ENCODE results near the gene NHERF1. TPM values are rescaled to one million over a fixed set of nuclear protein-coding genes. Genes with fewer than 3 reads are reported as not detected.

NHERF1 gene
- total and polyA plus RNA-seq, 2 of the 13 experiments (the other 11 are each of a cell fraction or from before 2014, with no cell fraction given): 169 to 269 TPM

GRCh38 chr17:74763565-74764387, 15.3 kb downstream of the NHERF1 start (continued):
- TF ChIP-seq, protein P1, sequence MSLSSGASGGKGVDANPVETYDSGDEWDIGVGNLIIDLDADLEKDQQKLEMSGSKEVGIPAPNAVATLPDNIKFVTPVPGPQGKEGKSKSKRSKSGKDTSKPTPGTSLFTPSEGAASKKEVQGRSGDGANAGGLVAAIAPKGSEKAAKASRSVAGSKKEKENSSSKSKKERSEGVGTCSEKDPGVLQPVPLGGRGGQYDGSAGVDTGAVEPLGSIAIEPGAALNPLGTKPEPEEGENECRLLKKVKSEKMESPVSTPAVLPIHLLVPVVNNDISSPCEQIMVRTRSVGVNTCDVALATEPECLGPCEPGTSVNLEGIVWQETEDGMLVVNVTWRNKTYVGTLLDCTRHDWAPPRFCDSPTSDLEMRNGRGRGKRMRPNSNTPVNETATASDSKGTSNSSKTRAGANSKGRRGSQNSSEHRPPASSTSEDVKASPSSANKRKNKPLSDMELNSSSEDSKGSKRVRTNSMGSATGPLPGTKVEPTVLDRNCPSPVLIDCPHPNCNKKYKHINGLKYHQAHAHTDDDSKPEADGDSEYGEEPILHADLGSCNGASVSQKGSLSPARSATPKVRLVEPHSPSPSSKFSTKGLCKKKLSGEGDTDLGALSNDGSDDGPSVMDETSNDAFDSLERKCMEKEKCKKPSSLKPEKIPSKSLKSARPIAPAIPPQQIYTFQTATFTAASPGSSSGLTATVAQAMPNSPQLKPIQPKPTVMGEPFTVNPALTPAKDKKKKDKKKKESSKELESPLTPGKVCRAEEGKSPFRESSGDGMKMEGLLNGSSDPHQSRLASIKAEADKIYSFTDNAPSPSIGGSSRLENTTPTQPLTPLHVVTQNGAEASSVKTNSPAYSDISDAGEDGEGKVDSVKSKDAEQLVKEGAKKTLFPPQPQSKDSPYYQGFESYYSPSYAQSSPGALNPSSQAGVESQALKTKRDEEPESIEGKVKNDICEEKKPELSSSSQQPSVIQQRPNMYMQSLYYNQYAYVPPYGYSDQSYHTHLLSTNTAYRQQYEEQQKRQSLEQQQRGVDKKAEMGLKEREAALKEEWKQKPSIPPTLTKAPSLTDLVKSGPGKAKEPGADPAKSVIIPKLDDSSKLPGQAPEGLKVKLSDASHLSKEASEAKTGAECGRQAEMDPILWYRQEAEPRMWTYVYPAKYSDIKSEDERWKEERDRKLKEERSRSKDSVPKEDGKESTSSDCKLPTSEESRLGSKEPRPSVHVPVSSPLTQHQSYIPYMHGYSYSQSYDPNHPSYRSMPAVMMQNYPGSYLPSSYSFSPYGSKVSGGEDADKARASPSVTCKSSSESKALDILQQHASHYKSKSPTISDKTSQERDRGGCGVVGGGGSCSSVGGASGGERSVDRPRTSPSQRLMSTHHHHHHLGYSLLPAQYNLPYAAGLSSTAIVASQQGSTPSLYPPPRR (CRISPR knock-in tag; IDR thresholded peaks at IDR 0.05; ENCODE audit: borderline replicate concordance): peak; percentile 34; the same call in 1 of the 2 replicates
- TF ChIP-seq ZNF414 (CRISPR knock-in tag; IDR thresholded peaks at IDR 0.05) (peak; percentile 52; the same call in 1 of the 2 replicates), GRHL1 (CRISPR knock-in tag; conservative IDR thresholded peaks at IDR 0.05) (no peak), HDAC1 (CRISPR knock-in tag; IDR thresholded peaks at IDR 0.05) (peak; percentile 90), CBFB (CRISPR knock-in tag; IDR thresholded peaks at IDR 0.05) (no peak; the same call in 1 of the 2 replicates), ZMYM3 (CRISPR knock-in tag; IDR thresholded peaks at IDR 0.05) (peak; percentile 44), ARID3A (IDR thresholded peaks at IDR 0.05; ENCODE audit: low read depth, low read length) (0 out of 2 replicates have a peak, but pooled peaks have one; percentile 15), ZNF644 (CRISPR knock-in tag; IDR thresholded peaks at IDR 0.05; ENCODE audit: low read depth) (peak; percentile 28; the same call in 1 of the 2 replicates), MXD4 (CRISPR knock-in tag; IDR thresholded peaks at IDR 0.05) (peak; percentile 75; the same call in 1 of the 2 replicates)
- TF ChIP-seq, protein P2, sequence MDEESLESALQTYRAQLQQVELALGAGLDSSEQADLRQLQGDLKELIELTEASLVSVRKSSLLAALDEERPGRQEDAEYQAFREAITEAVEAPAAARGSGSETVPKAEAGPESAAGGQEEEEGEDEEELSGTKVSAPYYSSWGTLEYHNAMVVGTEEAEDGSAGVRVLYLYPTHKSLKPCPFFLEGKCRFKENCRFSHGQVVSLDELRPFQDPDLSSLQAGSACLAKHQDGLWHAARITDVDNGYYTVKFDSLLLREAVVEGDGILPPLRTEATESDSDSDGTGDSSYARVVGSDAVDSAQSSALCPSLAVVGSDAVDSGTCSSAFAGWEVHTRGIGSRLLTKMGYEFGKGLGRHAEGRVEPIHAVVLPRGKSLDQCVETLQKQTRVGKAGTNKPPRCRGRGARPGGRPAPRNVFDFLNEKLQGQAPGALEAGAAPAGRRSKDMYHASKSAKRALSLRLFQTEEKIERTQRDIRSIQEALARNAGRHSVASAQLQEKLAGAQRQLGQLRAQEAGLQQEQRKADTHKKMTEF (CRISPR knock-in tag; IDR thresholded peaks at IDR 0.05): peak; percentile 98
- TF ChIP-seq, protein P3, sequence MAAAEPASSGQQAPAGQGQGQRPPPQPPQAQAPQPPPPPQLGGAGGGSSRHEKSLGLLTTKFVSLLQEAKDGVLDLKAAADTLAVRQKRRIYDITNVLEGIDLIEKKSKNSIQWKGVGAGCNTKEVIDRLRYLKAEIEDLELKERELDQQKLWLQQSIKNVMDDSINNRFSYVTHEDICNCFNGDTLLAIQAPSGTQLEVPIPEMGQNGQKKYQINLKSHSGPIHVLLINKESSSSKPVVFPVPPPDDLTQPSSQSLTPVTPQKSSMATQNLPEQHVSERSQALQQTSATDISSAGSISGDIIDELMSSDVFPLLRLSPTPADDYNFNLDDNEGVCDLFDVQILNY (CRISPR knock-in tag; conservative IDR thresholded peaks at IDR 0.05): no peak
- TF ChIP-seq, protein P4, sequence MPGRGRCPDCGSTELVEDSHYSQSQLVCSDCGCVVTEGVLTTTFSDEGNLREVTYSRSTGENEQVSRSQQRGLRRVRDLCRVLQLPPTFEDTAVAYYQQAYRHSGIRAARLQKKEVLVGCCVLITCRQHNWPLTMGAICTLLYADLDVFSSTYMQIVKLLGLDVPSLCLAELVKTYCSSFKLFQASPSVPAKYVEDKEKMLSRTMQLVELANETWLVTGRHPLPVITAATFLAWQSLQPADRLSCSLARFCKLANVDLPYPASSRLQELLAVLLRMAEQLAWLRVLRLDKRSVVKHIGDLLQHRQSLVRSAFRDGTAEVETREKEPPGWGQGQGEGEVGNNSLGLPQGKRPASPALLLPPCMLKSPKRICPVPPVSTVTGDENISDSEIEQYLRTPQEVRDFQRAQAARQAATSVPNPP (CRISPR knock-in tag; IDR thresholded peaks at IDR 0.05): no peak
